Activated CD4-positive, alpha-beta T cell treated with anti-CD3 and anti-CD28 coated beads, Interleukin-2, amount 50 U/mL, for 1 hour (primary cell): ENCODE measurements around the gene ARHGAP23.
"Not testable (repeated sequence)": the region's sequence is repeated elsewhere in the genome, so short reads cannot be mapped to it uniquely, and the experiment has no call there.

Experiments used
- DNase-seq: peaks from one replicate; pipeline ENCODE4 v3.0.0-alpha.2; 2020

Gene ARHGAP23

GRCh38 chr17:38421871-38422827, 6.1 kb upstream of the ARHGAP23 start:
- no peak for DNase-seq

GRCh38 chr17:38424297-38424972, 3.8 kb upstream of the ARHGAP23 start:
- no peak for DNase-seq

- no peak for DNase-seq
Observed at GRCh38 chr17:38425031-38425430, 3.2 kb upstream of the ARHGAP23 start.

GRCh38 chr17:38425744-38426143, 2.5 kb upstream of the ARHGAP23 start:
- DNase-seq, result no peak

- DNase-seq, result no peak
Observed at GRCh38 chr17:38426441-38426840, 1.8 kb upstream of the ARHGAP23 start.

GRCh38 chr17:38427160-38427949, 909 bp upstream of the ARHGAP23 start:
- no peak for DNase-seq

GRCh38 chr17:38428643-38429371, 543 bp downstream of the ARHGAP23 start:
- DNase-seq, result no peak

GRCh38 chr17:38429476-38430100, 1.3 kb downstream of the ARHGAP23 start:
- no peak for DNase-seq

GRCh38 chr17:38430316-38430715, 2.1 kb downstream of the ARHGAP23 start:
- DNase-seq, result no peak

- no peak for DNase-seq
Observed at GRCh38 chr17:38430822-38431221, 2.6 kb downstream of the ARHGAP23 start.

- DNase-seq, result no peak
Observed at GRCh38 chr17:38431346-38432145, 3.3 kb downstream of the ARHGAP23 start.

- DNase-seq, result no peak
Observed at GRCh38 chr17:38434178-38434665, 6.0 kb downstream of the ARHGAP23 start.

- DNase-seq, result no peak
Observed at GRCh38 chr17:38435795-38436194, 7.5 kb downstream of the ARHGAP23 start.

- no peak for DNase-seq
Observed at GRCh38 chr17:38436386-38436785, 8.1 kb downstream of the ARHGAP23 start.

GRCh38 chr17:38437313-38437712, 9.0 kb downstream of the ARHGAP23 start:
- not testable (repeated sequence) for DNase-seq

- DNase-seq, result no peak
Observed at GRCh38 chr17:38439436-38439835, 11.2 kb downstream of the ARHGAP23 start.

- no peak for DNase-seq
Observed at GRCh38 chr17:38440614-38441397, 12.5 kb downstream of the ARHGAP23 start.

GRCh38 chr17:38441429-38442061, 13.3 kb downstream of the ARHGAP23 start:
- no peak for DNase-seq

GRCh38 chr17:38442548-38442947, 14.3 kb downstream of the ARHGAP23 start:
- DNase-seq, result no peak
